Measurements from ENCODE around the gene SOCS4.

DNA sequence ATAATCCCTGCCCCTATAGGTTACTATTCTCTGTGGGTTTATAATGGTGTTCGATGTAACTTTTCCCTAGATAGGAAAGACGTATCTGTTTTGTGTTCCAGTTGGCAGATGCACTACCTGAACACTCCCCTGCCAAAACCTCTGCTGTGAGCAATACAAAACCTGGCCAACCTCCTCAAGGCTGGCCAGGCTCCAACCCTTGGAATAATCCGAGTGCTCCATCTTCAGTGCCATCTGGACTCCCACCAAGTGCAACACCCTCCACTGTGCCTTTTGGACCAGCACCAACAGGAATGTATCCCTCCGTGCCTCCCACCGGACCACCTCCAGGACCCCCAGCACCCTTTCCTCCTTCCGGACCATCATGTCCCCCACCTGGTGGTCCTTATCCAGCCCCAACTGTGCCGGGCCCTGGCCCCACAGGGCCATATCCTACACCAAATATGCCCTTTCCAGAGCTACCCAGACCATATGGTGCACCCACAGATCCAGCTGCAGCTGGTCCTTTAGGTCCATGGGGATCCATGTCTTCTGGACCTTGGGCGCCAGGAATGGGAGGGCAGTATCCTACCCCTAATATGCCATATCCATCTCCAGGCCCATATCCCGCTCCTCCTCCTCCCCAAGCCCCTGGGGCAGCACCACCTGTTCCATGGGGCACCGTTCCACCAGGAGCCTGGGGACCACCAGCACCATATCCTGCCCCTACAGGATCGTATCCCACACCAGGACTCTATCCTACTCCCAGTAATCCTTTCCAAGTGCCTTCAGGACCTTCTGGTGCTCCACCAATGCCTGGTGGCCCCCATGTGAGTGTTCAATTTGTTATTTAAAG lies 35.7 kb downstream of the SOCS4 start:
- TF ChIP-seq, protein P1, sequence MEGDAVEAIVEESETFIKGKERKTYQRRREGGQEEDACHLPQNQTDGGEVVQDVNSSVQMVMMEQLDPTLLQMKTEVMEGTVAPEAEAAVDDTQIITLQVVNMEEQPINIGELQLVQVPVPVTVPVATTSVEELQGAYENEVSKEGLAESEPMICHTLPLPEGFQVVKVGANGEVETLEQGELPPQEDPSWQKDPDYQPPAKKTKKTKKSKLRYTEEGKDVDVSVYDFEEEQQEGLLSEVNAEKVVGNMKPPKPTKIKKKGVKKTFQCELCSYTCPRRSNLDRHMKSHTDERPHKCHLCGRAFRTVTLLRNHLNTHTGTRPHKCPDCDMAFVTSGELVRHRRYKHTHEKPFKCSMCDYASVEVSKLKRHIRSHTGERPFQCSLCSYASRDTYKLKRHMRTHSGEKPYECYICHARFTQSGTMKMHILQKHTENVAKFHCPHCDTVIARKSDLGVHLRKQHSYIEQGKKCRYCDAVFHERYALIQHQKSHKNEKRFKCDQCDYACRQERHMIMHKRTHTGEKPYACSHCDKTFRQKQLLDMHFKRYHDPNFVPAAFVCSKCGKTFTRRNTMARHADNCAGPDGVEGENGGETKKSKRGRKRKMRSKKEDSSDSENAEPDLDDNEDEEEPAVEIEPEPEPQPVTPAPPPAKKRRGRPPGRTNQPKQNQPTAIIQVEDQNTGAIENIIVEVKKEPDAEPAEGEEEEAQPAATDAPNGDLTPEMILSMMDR (IDR thresholded peaks at IDR 0.05; ENCODE audit: low read depth, low read length), result no peak
- no peak for TF ChIP-seq EZH2phosphoT487 (IDR thresholded peaks at IDR 0.05; ENCODE audit: low read depth)

Data from OCI-LY3 (cell line).